HL-60/S4 treated with retinoic acid at 250 ng/mL for 4 days and 3 days (cell line): Measurements from ENCODE around the gene GTF2I.
"Not testable (repeated sequence)": the region's sequence is repeated elsewhere in the genome, so short reads cannot be mapped to it uniquely, and the experiment has no call there.

Experiments used
- in situ Hi-C: fragments of 300-500 bp; cut with MboI; formaldehyde crosslinking; loops from 2 replicates; pipeline ENCODE4 v1.7.0; 2022; ENCODE audit warnings: low sequenced_read_pairs

The GTF2I gene

GRCh38 chr7:74656441-74656836 lies 1.1 kb upstream of the GTF2I start:
- in situ Hi-C loops = no loop called here

GRCh38 chr7:74656837-74657691 lies 454 bp upstream of the GTF2I start:
- in situ Hi-C loops = no loop called here

GRCh38 chr7:74658178-74659004 lies 873 bp downstream of the GTF2I start:
- in situ Hi-C loops = no loop called here

GRCh38 chr7:74660202-74660601 lies 2.7 kb downstream of the GTF2I start:
- in situ Hi-C loops = not testable (repeated sequence)

- in situ Hi-C loops = not testable (repeated sequence)
Measured at GRCh38 chr7:74661836-74662794, 4.6 kb downstream of the GTF2I start.

GRCh38 chr7:74665296-74665938 lies 7.9 kb downstream of the GTF2I start:
- in situ Hi-C loops = no loop called here

- in situ Hi-C loops = not testable (repeated sequence)
Measured at GRCh38 chr7:74667013-74667412, 9.5 kb downstream of the GTF2I start.

GRCh38 chr7:74667520-74667919 lies 10.0 kb downstream of the GTF2I start:
- in situ Hi-C loops = not testable (repeated sequence)

GRCh38 chr7:74671602-74672001 lies 14.1 kb downstream of the GTF2I start:
- in situ Hi-C loops = no loop called here

- in situ Hi-C loops = no loop called here
Measured at GRCh38 chr7:74672343-74672915, 14.9 kb downstream of the GTF2I start.

- in situ Hi-C loops = no loop called here
Measured at GRCh38 chr7:74674166-74674565, 16.6 kb downstream of the GTF2I start.

- in situ Hi-C loops = no loop called here
Measured at GRCh38 chr7:74682829-74683228, 25.3 kb downstream of the GTF2I start.

GRCh38 chr7:74683799-74684198 lies 26.3 kb downstream of the GTF2I start:
- in situ Hi-C loops = no loop called here

GRCh38 chr7:74684473-74684872 lies 27.0 kb downstream of the GTF2I start:
- in situ Hi-C loops = no loop called here

GRCh38 chr7:74684921-74685320 lies 27.4 kb downstream of the GTF2I start:
- in situ Hi-C loops = no loop called here

- in situ Hi-C loops = no loop called here
Measured at GRCh38 chr7:74690474-74690873, 33.0 kb downstream of the GTF2I start.

- in situ Hi-C loops = not testable (repeated sequence)
Measured at GRCh38 chr7:74704419-74704818, 46.9 kb downstream of the GTF2I start.

GRCh38 chr7:74707238-74707637 lies 49.7 kb downstream of the GTF2I start:
- in situ Hi-C loops = no loop called here

- in situ Hi-C loops = no loop called here
Measured at GRCh38 chr7:74708569-74709275, 51.2 kb downstream of the GTF2I start.
